ENCODE measurements around the gene CAPN10. TPM values are rescaled to one million over a fixed set of nuclear protein-coding genes. Genes with fewer than 3 reads are reported as not detected.

CAPN10 gene
- total RNA-seq, 4 donors from 2014 or later, result 41.9 to 118 (median 48.7) TPM

- intact Hi-C loops (cut with DNase I; ENCODE audit: low total_unique reads) (no loop called here), in situ Hi-C loops (cut with MboI; ENCODE audit: low pct_ligation_motif_present in 1 of 4, low pct_unique_long_range_greater_than_20kb in 1 of 4, low sequenced_read_pairs in 3 of 4) (no loop called here)
- Histone ChIP-seq H3K27ac (no peak overlapping the region), H3K4me3 (no peak overlapping the region), H3K36me3 (peaks cover 0 to 23% (median 4%) of the 10 kb centered on the region in 4 donors), H3K9me3 (no peaks in the 10 kb centered on the region), H3K27me3 (no peaks in the 10 kb centered on the region), H3K4me1 (peaks cover 8 to 20% (median 12%) of the 10 kb centered on the region in 4 donors)
- no peak for DNase-seq
- WGBS, 2 donors (ENCODE audit: low coverage in 1 of 2), result 91% methylated on average over 6 of the region's 6 CpGs; no CpG with 5 or more reads in 1 of the 2 donors
- TF ChIP-seq, protein P1, sequence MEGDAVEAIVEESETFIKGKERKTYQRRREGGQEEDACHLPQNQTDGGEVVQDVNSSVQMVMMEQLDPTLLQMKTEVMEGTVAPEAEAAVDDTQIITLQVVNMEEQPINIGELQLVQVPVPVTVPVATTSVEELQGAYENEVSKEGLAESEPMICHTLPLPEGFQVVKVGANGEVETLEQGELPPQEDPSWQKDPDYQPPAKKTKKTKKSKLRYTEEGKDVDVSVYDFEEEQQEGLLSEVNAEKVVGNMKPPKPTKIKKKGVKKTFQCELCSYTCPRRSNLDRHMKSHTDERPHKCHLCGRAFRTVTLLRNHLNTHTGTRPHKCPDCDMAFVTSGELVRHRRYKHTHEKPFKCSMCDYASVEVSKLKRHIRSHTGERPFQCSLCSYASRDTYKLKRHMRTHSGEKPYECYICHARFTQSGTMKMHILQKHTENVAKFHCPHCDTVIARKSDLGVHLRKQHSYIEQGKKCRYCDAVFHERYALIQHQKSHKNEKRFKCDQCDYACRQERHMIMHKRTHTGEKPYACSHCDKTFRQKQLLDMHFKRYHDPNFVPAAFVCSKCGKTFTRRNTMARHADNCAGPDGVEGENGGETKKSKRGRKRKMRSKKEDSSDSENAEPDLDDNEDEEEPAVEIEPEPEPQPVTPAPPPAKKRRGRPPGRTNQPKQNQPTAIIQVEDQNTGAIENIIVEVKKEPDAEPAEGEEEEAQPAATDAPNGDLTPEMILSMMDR (IDR thresholded peaks at IDR 0.05), result no peak
- TF ChIP-seq POLR2A (IDR thresholded peaks at IDR 0.05) (no peak), POLR2AphosphoS5 (IDR thresholded peaks at IDR 0.05) (no peak), EP300 (IDR thresholded peaks at IDR 0.05; ENCODE audit: low read depth) (no peak)
These were observed 10.5 kb upstream of the CAPN10 start for GRCh38 chr2:240576036-240576435.

DNA sequence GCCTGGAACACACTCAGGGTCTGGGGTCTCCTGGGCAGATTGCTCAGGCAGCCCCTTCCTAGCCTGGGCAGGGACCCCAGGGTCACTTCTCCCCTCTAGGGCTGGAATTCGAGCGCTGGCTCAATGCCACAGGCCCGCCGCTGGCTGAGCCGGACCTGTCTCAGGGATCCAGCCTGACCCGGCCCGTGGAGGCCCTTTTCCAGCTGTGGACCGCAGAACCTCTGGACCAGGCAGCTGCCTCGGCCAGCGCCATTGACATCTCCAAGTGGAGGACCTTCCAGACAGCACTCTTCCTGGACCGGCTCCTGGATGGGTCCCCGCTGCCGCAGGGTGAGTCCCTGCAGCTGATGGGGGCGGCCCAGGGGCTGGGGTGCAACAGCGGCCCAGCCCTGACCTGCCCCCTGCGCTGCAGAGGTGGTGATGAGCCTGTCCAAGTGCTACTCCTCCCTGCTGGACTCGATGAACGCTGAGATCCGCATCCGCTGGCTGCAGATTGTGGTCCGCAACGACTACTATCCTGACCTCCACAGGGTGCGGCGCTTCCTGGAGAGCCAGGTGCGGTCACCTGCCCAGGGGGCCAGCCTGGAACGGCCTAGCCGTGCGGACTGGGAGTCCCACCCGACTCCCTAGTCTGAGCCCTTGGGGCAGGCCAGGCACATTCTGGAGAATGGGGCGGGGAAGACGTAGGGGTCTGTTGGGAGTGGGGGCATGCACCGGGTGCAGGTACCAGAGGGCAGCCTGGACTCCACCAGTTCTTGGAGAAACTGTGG, 9.9 kb upstream of the CAPN10 start:
- 95% methylated on average over 31 of the region's 32 CpGs; no CpG with 5 or more reads in 1 of the 2 donors for WGBS, 2 donors (ENCODE audit: low coverage in 1 of 2)
- peaks cover 8 to 18% (median 12%) of the 10 kb centered on the region in 4 donors for H3K4me1 ChIP-seq
- no peak overlapping the region for H3K4me3 ChIP-seq
- intact Hi-C loops (cut with DNase I; ENCODE audit: low total_unique reads), result no loop called here
- H3K27ac ChIP-seq, result no peak overlapping the region
- no peak for DNase-seq
- no peak for TF ChIP-seq POLR2A (IDR thresholded peaks at IDR 0.05)
- TF ChIP-seq, protein P1 (IDR thresholded peaks at IDR 0.05), result no peak
- TF ChIP-seq POLR2AphosphoS5 (IDR thresholded peaks at IDR 0.05), result no peak
- no peak for TF ChIP-seq EP300 (IDR thresholded peaks at IDR 0.05; ENCODE audit: low read depth)
- no peaks in the 10 kb centered on the region for H3K9me3 ChIP-seq
- in situ Hi-C loops (cut with MboI; ENCODE audit: low pct_ligation_motif_present in 1 of 4, low pct_unique_long_range_greater_than_20kb in 1 of 4, low sequenced_read_pairs in 3 of 4), result no loop called here
- H3K27me3 ChIP-seq, result no peaks in the 10 kb centered on the region
- H3K36me3 ChIP-seq, result peaks cover 0 to 23% (median 4%) of the 10 kb centered on the region in 4 donors

GRCh38 chr2:240577281-240578109, 9.0 kb upstream of the CAPN10 start:
- Histone ChIP-seq H3K27me3 (no peaks in the 10 kb centered on the region), H3K4me3 (no peak overlapping the region), H3K27ac (no peak overlapping the region), H3K36me3 (peaks cover 0 to 23% (median 4%) of the 10 kb centered on the region in 4 donors), H3K4me1 (peaks cover 8 to 18% (median 12%) of the 10 kb centered on the region in 4 donors), H3K9me3 (no peaks in the 10 kb centered on the region)
- in situ Hi-C loops (cut with MboI; ENCODE audit: low pct_ligation_motif_present in 1 of 4, low pct_unique_long_range_greater_than_20kb in 1 of 4, low sequenced_read_pairs in 3 of 4) (no loop called here), intact Hi-C loops (cut with DNase I; ENCODE audit: low total_unique reads) (no loop called here)
- DNase-seq, result no peak
- no peak for TF ChIP-seq POLR2A (IDR thresholded peaks at IDR 0.05)
- TF ChIP-seq, protein P1 (IDR thresholded peaks at IDR 0.05), result no peak
- no peak for TF ChIP-seq POLR2AphosphoS5 (IDR thresholded peaks at IDR 0.05)
- TF ChIP-seq EP300 (IDR thresholded peaks at IDR 0.05; ENCODE audit: low read depth), result no peak
- 89% methylated on average over 26 of the region's 26 CpGs; no CpG with 5 or more reads in 1 of the 2 donors for WGBS, 2 donors (ENCODE audit: low coverage in 1 of 2)

- Histone ChIP-seq H3K27me3 (no peaks in the 10 kb centered on the region), H3K9me3 (no peaks in the 10 kb centered on the region), H3K27ac (no peak overlapping the region), H3K4me1 (peaks cover 8 to 18% (median 12%) of the 10 kb centered on the region in 4 donors), H3K36me3 (peaks cover 0 to 23% (median 4%) of the 10 kb centered on the region in 4 donors), H3K4me3 (no peak overlapping the region)
- intact Hi-C loops (cut with DNase I; ENCODE audit: low total_unique reads) (no loop called here), in situ Hi-C loops (cut with MboI; ENCODE audit: low pct_ligation_motif_present in 1 of 4, low pct_unique_long_range_greater_than_20kb in 1 of 4, low sequenced_read_pairs in 3 of 4) (no loop called here)
- 96% methylated on average over 9 of the region's 9 CpGs; no CpG with 5 or more reads in 1 of the 2 donors for WGBS, 2 donors (ENCODE audit: low coverage in 1 of 2)
- TF ChIP-seq EP300 (IDR thresholded peaks at IDR 0.05; ENCODE audit: low read depth), result no peak
- TF ChIP-seq, protein P1 (IDR thresholded peaks at IDR 0.05), result no peak
- no peak for TF ChIP-seq POLR2AphosphoS5 (IDR thresholded peaks at IDR 0.05)
- TF ChIP-seq POLR2A (IDR thresholded peaks at IDR 0.05), result no peak
- DNase-seq, result no peak
These were observed 8.5 kb upstream of the CAPN10 start for GRCh38 chr2:240578110-240578450.
